ENCODE results near the gene STING1.

The STING1 gene

GRCh38 chr5:139475865-139476617 is 6.5 kb downstream of the STING1 start:
- no peaks in the 10 kb centered on the region for H3K9me3 ChIP-seq (ENCODE audit: control insufficient read depth in 2 of 2, low read length in 2 of 2)
- H3K36me3 ChIP-seq (ENCODE audit: control insufficient read depth in 2 of 2, insufficient read depth in 2 of 2, low read length in 2 of 2), result peaks cover 0 to 3% of the 10 kb centered on the region in 2 donors
- no peak overlapping the region for H3K27ac ChIP-seq (ENCODE audit: low read length)

GRCh38 chr5:139474890-139475791 is 7.4 kb downstream of the STING1 start:
- H3K36me3 ChIP-seq (ENCODE audit: control insufficient read depth in 2 of 2, insufficient read depth in 2 of 2, low read length in 2 of 2), result peaks cover 0 to 3% of the 10 kb centered on the region in 2 donors
- no peak overlapping the region for H3K4me3 ChIP-seq (ENCODE audit: low read length in 2 of 2)
- no peak overlapping the region for H3K9ac ChIP-seq (ENCODE audit: low read length in 2 of 2)
- no peaks in the 10 kb centered on the region for H3K9me3 ChIP-seq (ENCODE audit: control insufficient read depth in 2 of 2, low read length in 2 of 2)
- H3K27ac ChIP-seq (ENCODE audit: low read length), result no peak overlapping the region
- no peaks in the 10 kb centered on the region for H3K27me3 ChIP-seq (ENCODE audit: control insufficient read depth in 1 of 2, insufficient read depth in 2 of 2, low read length in 2 of 2)
- peaks cover 10% of the 10 kb centered on the region for H3K4me1 ChIP-seq (ENCODE audit: control insufficient read depth, insufficient read depth, low read length)

More at GRCh38 chr5:139475865-139476617, 6.5 kb downstream of the STING1 start:
- Histone ChIP-seq H3K4me3 (ENCODE audit: low read length in 2 of 2) (no peak overlapping the region), H3K9ac (ENCODE audit: low read length in 2 of 2) (no peak overlapping the region), H3K4me1 (ENCODE audit: control insufficient read depth, insufficient read depth, low read length) (peaks cover 14% of the 10 kb centered on the region), H3K27me3 (ENCODE audit: control insufficient read depth in 1 of 2, insufficient read depth in 2 of 2, low read length in 2 of 2) (no peaks in the 10 kb centered on the region)

GRCh38 chr5:139473565-139473964 is 9.0 kb downstream of the STING1 start:
- H3K9ac ChIP-seq (ENCODE audit: low read length in 2 of 2), result no peak overlapping the region
- H3K9me3 ChIP-seq (ENCODE audit: control insufficient read depth in 2 of 2, low read length in 2 of 2), result no peaks in the 10 kb centered on the region
- H3K27me3 ChIP-seq (ENCODE audit: control insufficient read depth in 1 of 2, insufficient read depth in 2 of 2, low read length in 2 of 2), result no peaks in the 10 kb centered on the region
- H3K4me1 ChIP-seq (ENCODE audit: control insufficient read depth, insufficient read depth, low read length), result peaks cover 10% of the 10 kb centered on the region
- peaks cover 0 to 3% of the 10 kb centered on the region in 2 donors for H3K36me3 ChIP-seq (ENCODE audit: control insufficient read depth in 2 of 2, insufficient read depth in 2 of 2, low read length in 2 of 2)
- no peak overlapping the region for H3K4me3 ChIP-seq (ENCODE audit: low read length in 2 of 2)
- H3K27ac ChIP-seq (ENCODE audit: low read length), result peak overlapping the region; percentile 11

GRCh38 chr5:139473105-139473504 is 9.5 kb downstream of the STING1 start:
- Histone ChIP-seq H3K9ac (ENCODE audit: low read length in 2 of 2) (no peak overlapping the region), H3K36me3 (ENCODE audit: control insufficient read depth in 2 of 2, insufficient read depth in 2 of 2, low read length in 2 of 2) (peaks cover 0 to 3% of the 10 kb centered on the region in 2 donors), H3K9me3 (ENCODE audit: control insufficient read depth in 2 of 2, low read length in 2 of 2) (no peaks in the 10 kb centered on the region), H3K4me1 (ENCODE audit: control insufficient read depth, insufficient read depth, low read length) (peaks cover 10% of the 10 kb centered on the region), H3K27me3 (ENCODE audit: control insufficient read depth in 1 of 2, insufficient read depth in 2 of 2, low read length in 2 of 2) (no peaks in the 10 kb centered on the region), H3K27ac (ENCODE audit: low read length) (peak overlapping the region; percentile 11), H3K4me3 (ENCODE audit: low read length in 2 of 2) (no peak overlapping the region)

GRCh38 chr5:139472386-139473030 is 10.1 kb downstream of the STING1 start:
- H3K27me3 ChIP-seq (ENCODE audit: control insufficient read depth in 1 of 2, insufficient read depth in 2 of 2, low read length in 2 of 2), result no peaks in the 10 kb centered on the region
- H3K9ac ChIP-seq (ENCODE audit: low read length in 2 of 2), result no peak overlapping the region
- H3K4me3 ChIP-seq (ENCODE audit: low read length in 2 of 2), result no peak overlapping the region
- peak overlapping the region; percentile 11 for H3K27ac ChIP-seq (ENCODE audit: low read length)
- peaks cover 10% of the 10 kb centered on the region for H3K4me1 ChIP-seq (ENCODE audit: control insufficient read depth, insufficient read depth, low read length)
- no peaks in the 10 kb centered on the region for H3K9me3 ChIP-seq (ENCODE audit: control insufficient read depth in 2 of 2, low read length in 2 of 2)
- peaks cover 0 to 3% of the 10 kb centered on the region in 2 donors for H3K36me3 ChIP-seq (ENCODE audit: control insufficient read depth in 2 of 2, insufficient read depth in 2 of 2, low read length in 2 of 2)

GRCh38 chr5:139470821-139471300 is 11.7 kb downstream of the STING1 start, which contains the start of gene SMIM33:
TSS of gene SMIM33 (plus strand) at chr5:139471004. CDS start at chr5:139471122, 118 bp downstream.
- Histone ChIP-seq H3K9ac (ENCODE audit: low read length in 2 of 2) (no peak within 1 kb of the TSS), H3K27ac (ENCODE audit: low read length) (no peak within 1 kb of the TSS), H3K27me3 (ENCODE audit: control insufficient read depth in 1 of 2, insufficient read depth in 2 of 2, low read length in 2 of 2) (no peaks in the 10 kb centered on the region), H3K4me1 (ENCODE audit: control insufficient read depth, insufficient read depth, low read length) (peaks cover 10% of the 10 kb centered on the region), H3K9me3 (ENCODE audit: control insufficient read depth in 2 of 2, low read length in 2 of 2) (no peaks in the 10 kb centered on the region), H3K36me3 (ENCODE audit: control insufficient read depth in 2 of 2, insufficient read depth in 2 of 2, low read length in 2 of 2) (peaks cover 0 to 3% of the 10 kb centered on the region in 2 donors), H3K4me3 (ENCODE audit: low read length in 2 of 2) (no peak within 1 kb of the TSS)

- H3K27me3 ChIP-seq (ENCODE audit: control insufficient read depth in 1 of 2, insufficient read depth in 2 of 2, low read length in 2 of 2), result no peaks in the 10 kb centered on the region
- H3K4me1 ChIP-seq (ENCODE audit: control insufficient read depth, insufficient read depth, low read length), result no peaks in the 10 kb centered on the region
- no peaks in the 10 kb centered on the region for H3K9me3 ChIP-seq (ENCODE audit: control insufficient read depth in 2 of 2, low read length in 2 of 2)
- no peak overlapping the region for H3K27ac ChIP-seq (ENCODE audit: low read length)
- no peak overlapping the region for H3K4me3 ChIP-seq (ENCODE audit: low read length in 2 of 2)
- H3K36me3 ChIP-seq (ENCODE audit: control insufficient read depth in 2 of 2, insufficient read depth in 2 of 2, low read length in 2 of 2), result no peaks in the 10 kb centered on the region
- H3K9ac ChIP-seq (ENCODE audit: low read length in 2 of 2), result no peak overlapping the region
Measured at GRCh38 chr5:139468421-139468931, 14.1 kb downstream of the STING1 start.

GRCh38 chr5:139462586-139463276 is 19.8 kb downstream of the STING1 start, which contains the start of gene ECSCR:
TSS of gene ECSCR (minus strand) at chr5:139462743. CDS start at chr5:139462670, 73 bp downstream.
- Histone ChIP-seq H3K4me3 (ENCODE audit: low read length in 2 of 2) (peak within 1 kb of the TSS in 1 of 2 donors; percentile 49), H3K27me3 (ENCODE audit: control insufficient read depth in 1 of 2, insufficient read depth in 2 of 2, low read length in 2 of 2) (no peaks in the 10 kb centered on the region), H3K27ac (ENCODE audit: low read length) (peak within 1 kb of the TSS; percentile 37), H3K4me1 (ENCODE audit: control insufficient read depth, insufficient read depth, low read length) (no peaks in the 10 kb centered on the region), H3K9ac (ENCODE audit: low read length in 2 of 2) (peak within 1 kb of the TSS in 1 of 2 donors; percentile 29), H3K36me3 (ENCODE audit: control insufficient read depth in 2 of 2, insufficient read depth in 2 of 2, low read length in 2 of 2) (no peaks in the 10 kb centered on the region), H3K9me3 (ENCODE audit: control insufficient read depth in 2 of 2, low read length in 2 of 2) (no peaks in the 10 kb centered on the region)

- H3K4me1 ChIP-seq (ENCODE audit: control insufficient read depth, insufficient read depth, low read length), result no peaks in the 10 kb centered on the region
- H3K27ac ChIP-seq (ENCODE audit: low read length), result no peak overlapping the region
- H3K4me3 ChIP-seq (ENCODE audit: low read length in 2 of 2), result peak overlapping the region in 1 of 2 donors; percentile 49
- no peaks in the 10 kb centered on the region for H3K36me3 ChIP-seq (ENCODE audit: control insufficient read depth in 2 of 2, insufficient read depth in 2 of 2, low read length in 2 of 2)
- no peaks in the 10 kb centered on the region for H3K27me3 ChIP-seq (ENCODE audit: control insufficient read depth in 1 of 2, insufficient read depth in 2 of 2, low read length in 2 of 2)
- no peak overlapping the region for H3K9ac ChIP-seq (ENCODE audit: low read length in 2 of 2)
- H3K9me3 ChIP-seq (ENCODE audit: control insufficient read depth in 2 of 2, low read length in 2 of 2), result no peaks in the 10 kb centered on the region
Measured at GRCh38 chr5:139461698-139462097, 20.9 kb downstream of the STING1 start.

Data from stomach smooth muscle (tissue), 2 donors.